ENCODE data around the gene FAM234B.
"Not testable (repeated sequence)": the region's sequence is repeated elsewhere in the genome, so short reads cannot be mapped to it uniquely, and the experiment has no call there.

The FAM234B gene

DNA sequence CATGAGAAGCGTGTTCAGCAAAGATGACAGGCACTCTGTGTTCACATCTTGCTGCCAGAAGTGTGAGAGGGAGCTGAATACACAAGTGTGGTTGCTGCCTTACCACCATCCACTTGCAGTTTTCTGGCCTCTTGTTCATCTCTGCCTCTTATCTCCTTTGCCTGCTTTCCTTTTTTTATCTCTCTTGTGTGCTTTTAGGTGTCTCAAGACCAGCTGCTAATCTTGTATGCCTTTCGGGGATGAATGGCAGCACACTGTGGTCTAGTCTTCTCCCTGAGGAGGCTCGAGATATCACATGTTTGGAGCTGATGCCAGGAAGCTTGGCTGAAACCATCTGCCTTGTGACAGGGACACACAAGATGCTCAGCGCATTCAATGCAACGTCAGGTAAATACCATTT, 17.2 kb downstream of the FAM234B start:
- DNase-seq (ENCODE audit: low spot score), result no peak

- no peak for DNase-seq (ENCODE audit: low spot score)
Observed at GRCh38 chr12:13062669-13063068, 18.5 kb downstream of the FAM234B start.

DNA sequence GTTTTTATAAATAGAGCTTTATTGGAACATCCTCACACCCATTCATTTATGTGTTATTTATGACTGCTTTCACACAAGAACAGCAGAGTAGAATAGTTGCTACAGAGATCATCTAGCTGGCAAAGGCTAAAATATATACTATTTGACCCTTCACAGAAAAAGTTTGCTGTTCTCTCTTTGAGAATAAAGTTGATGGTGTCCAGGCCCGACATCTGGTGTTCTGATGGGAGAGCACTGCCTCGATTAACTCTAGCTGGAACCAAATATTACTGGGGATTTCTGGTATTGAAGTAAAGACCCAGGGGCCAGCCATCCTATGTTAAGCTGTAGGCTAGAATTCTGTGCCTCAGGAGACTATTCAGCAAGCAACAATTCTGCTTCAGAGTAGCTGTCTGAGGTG, 21.8 kb downstream of the FAM234B start:
- DNase-seq (ENCODE audit: low spot score), result no peak

GRCh38 chr12:13066459-13066858, 22.3 kb downstream of the FAM234B start:
- DNase-seq (ENCODE audit: low spot score), result no peak

DNA sequence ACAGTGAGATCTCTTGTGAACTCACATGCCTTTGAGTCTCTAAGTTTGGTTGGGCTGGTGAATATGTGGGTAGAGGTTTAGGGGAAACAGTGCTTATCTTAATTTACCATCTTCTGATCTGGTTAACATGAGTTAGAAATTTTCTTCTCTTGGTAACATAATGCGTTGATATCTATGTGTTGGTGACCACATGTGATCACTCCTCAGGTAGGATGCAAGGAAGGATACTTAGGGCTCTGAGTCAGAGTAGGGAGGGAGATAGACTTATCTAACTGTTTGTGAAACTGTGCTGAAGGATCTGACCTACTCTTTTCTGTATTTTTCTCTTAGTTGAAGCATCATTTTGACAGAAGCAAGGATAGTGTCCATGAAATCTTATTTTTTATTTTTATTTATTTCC, 23.1 kb downstream of the FAM234B start:
- DNase-seq (ENCODE audit: low spot score), result no peak

- no peak for DNase-seq (ENCODE audit: low spot score)
Observed at GRCh38 chr12:13069380-13069779, 25.2 kb downstream of the FAM234B start.

GRCh38 chr12:13071305-13072280, 27.4 kb downstream of the FAM234B start:
- DNase-seq (ENCODE audit: low spot score), result peak; percentile 68

DNA sequence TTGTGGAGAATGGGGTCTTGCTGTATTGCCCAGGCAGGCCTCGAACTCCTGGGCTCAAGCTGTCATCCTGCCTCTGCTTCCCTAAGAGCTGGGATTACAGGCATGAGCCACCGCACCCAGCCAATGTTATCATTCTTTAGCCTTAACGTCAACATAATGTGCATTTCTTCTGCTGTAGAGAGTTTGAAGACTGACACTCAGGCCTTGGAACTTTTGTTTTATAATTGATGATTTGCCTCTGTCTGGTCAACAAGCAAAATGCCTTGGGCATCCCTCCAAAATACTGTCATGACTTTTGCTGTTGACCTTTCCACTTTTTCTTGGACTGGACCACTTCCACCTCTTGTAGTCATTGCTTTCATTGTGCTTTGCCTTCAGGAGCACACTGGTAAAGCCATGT, 29.0 kb downstream of the FAM234B start:
- DNase-seq (ENCODE audit: low spot score), result no peak

GRCh38 chr12:13074396-13075117, 30.4 kb downstream of the FAM234B start:
- DNase-seq (ENCODE audit: low spot score), result no peak

- DNase-seq (ENCODE audit: low spot score), result no peak
Observed at GRCh38 chr12:13075118-13075480, 30.9 kb downstream of the FAM234B start.

- DNase-seq (ENCODE audit: low spot score), result no peak
Observed at GRCh38 chr12:13075786-13076570, 31.8 kb downstream of the FAM234B start.

DNA sequence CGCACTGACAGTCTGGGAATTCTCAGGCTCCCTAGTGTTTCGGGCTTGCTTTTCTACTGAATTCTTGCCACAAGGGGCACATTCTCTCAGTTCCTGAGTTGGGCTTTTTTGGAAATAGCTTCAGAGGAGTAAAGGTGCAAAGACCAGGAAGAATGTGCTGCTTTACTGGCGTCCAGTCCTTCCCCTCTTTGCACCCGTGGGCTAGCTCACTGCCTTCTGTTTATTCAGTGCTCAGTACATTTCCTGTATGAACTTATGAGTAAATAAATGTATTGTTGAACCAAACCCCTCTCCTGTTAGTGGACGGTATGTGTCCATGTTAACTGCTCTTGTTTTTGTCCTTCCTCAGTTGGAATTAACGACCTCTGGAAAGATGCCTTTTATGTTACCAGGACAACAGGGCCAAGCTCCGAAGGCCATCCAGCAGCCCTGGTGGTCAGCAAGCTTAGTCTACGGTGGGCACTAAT, 35.3 kb downstream of the FAM234B start:
- DNase-seq (ENCODE audit: low spot score), result no peak

DNA sequence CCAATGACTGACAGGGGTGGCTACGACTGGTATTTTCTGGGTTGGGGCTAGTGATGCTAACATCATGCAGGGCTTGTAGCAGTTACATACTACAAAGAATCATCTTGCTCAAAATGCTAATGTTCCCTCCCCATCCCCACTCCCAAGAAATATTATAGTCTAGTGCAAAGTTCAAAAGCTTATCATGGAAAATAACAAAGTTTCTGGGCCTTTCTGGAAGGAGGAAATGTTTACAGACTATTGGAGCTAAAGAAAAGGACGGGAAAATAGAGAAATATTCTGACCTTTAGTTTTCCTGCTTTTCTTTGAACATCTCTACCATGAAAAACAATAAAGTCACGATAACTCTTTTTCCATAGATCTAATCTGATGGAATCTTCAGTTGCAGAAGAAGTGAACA, 36.1 kb downstream of the FAM234B start:
- no peak for DNase-seq (ENCODE audit: low spot score)

DNA sequence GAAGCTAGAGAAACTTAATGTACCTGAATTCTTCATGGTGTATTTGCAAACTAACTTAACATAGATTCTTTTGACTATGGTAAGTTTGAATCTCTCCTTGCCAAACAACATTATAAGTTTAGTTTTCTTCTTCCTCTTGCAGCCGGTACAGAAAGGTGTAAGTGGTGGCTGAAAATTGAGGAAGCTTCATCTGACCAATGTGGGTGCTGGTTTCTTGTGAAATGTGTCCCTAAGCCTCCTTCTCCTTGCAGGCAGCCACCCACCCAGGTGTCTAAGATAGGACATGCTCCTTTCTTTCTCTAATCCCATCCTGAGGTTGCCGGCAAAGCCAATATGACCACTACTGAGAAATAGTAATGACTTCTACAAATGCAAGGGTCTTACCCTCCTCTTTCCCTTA, 38.7 kb downstream of the FAM234B start:
- no peak for DNase-seq (ENCODE audit: low spot score)

DNA sequence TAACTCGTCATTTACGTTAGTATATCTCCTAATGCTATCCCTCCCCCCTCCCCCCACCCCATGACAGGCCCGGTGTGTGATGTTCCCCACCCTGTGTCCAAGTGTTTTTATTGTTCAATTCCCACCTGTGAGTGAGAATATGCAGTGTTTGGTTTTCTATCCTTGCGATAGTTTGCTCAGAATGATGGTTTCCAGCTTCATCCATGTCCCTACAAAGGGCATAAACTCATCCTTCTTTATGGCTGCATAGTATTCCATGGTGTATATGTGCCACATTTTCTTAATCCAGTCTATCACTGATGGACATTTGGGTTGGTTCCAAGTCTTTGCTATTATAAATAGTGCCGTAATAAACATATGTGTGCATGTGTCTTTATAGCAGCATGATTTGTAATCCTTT, 39.5 kb downstream of the FAM234B start:
- not testable (repeated sequence) for DNase-seq (ENCODE audit: low spot score)

GRCh38 chr12:13084898-13085640, 40.9 kb downstream of the FAM234B start:
- DNase-seq (ENCODE audit: low spot score), result no peak

GRCh38 chr12:13085968-13086686, 41.9 kb downstream of the FAM234B start:
- no peak for DNase-seq (ENCODE audit: low spot score)

GRCh38 chr12:13087766-13088165, 43.6 kb downstream of the FAM234B start:
- no peak for DNase-seq (ENCODE audit: low spot score)

DNA sequence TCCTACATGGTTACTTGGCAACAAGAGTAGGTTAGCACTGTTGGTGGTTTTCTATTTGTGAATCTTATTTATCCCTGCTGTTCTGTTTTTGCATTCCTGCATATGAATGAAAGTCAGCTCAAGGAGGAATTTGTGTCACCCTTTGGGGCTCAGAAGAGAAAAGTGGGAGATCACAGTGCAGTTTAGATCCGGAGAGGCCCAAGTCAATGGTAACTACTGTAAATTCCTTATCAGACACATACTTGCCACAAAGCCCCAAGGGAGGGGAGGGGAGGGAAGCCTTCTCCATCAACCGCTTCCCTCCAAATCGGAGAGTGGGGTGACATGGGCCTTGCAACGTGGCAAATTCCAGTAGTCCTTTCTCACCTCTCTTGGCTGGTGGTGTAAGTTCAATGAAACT, 44.3 kb downstream of the FAM234B start:
- no peak for DNase-seq (ENCODE audit: low spot score)

DNA sequence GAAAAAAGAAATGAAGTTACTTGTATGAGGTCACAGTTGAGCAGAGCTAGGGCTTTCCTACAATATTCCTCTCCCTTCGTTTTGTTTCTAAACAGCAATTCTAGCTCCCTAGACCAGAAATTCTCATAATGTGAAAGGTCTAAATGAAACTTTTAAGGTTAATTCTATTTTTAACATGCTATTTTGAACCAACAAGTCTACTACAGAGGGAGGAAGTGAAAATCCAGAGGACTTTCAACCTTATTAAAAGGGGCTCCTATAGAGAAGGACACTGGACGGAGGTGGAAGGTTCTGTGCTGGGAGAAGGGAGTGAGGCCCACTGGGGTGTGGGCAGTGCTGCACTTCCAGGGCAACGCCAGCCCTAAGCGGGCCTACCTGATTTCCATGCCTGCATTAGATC, 45.9 kb downstream of the FAM234B start:
- no peak for DNase-seq (ENCODE audit: low spot score)

- no peak for DNase-seq (ENCODE audit: low spot score)
Observed at GRCh38 chr12:13091832-13092231, 47.7 kb downstream of the FAM234B start.

Data from D341Med (cell line).